GM10248 (cell line): ENCODE data around the gene FBXL17.

Experiments used
- CTCF ChIA-PET: fragments of 300-600 bp; sonication (Branson Sonifier 250); formaldehyde crosslinking; extraction: SDS; loops from one replicate; lab custom pipeline; 2021; ENCODE audit warnings: antibody characterized with exemption; lab: Yijun Ruan, JAX
- POLR2A ChIA-PET: fragments of 350-650 bp; sonication (Branson Sonifier 250); formaldehyde crosslinking; extraction: SDS; loops from one replicate; lab custom pipeline; 2020; ENCODE audit warnings: antibody characterized with exemption; lab: Yijun Ruan, JAX
- DNase-seq: peaks from one replicate; pipeline ENCODE4 v3.0.0; 2012; ENCODE audit errors: extremely low spot score
- CTCF ChIP-seq: IDR thresholded peaks from 2 replicates; pipeline ENCODE4 v1.5.1; 2012; ENCODE audit warnings: mild to moderate bottlenecking, low read depth; ENCODE audit errors: extremely low read depth, missing control alignments, control extremely low read depth

Gene FBXL17

GRCh38 chr5:107831612-107832395 lies 550.1 kb downstream of the FBXL17 start:
- POLR2A ChIA-PET = no interaction called here
- CTCF ChIA-PET = interaction anchor here (0.8 kb wide), 1 partner anchor 9 kb away, joined by 3 read pairs; no protein-coding TSS in a partner anchor
- TF ChIP-seq CTCF = no peak
- DNase-seq = no peak

DNA sequence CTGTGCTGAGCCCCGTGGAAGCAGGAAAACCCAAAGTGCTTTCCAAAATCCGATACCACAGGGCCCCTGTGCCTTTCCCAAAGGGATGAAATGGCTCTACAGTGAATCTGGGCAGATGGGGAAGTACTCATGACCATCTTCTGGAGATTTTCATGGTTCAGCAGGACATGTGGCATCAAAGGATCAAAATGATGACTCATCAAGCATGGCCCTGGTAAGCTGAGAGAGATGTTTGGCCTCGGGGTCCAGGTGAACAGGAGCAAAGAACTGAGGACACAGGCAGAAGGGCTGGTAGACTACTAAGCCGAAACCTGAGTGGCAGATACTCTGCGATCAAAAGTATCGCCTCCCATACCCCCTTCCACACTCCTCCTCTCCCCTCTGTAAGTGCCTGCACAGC lies 551.1 kb downstream of the FBXL17 start:
- POLR2A ChIA-PET = no interaction called here
- CTCF ChIA-PET = interaction anchor here (0.8 kb wide), 1 partner anchor 8 kb away, joined by 3 read pairs; no protein-coding TSS in a partner anchor
- DNase-seq = no peak
- TF ChIP-seq CTCF = no peak

- DNase-seq = no peak
- POLR2A ChIA-PET = no interaction called here
- CTCF ChIA-PET = no interaction called here
- TF ChIP-seq CTCF = no peak
These were observed 555.4 kb downstream of the FBXL17 start for GRCh38 chr5:107826311-107827000.

GRCh38 chr5:107824821-107825220 lies 557.1 kb downstream of the FBXL17 start:
- no peak for TF ChIP-seq CTCF
- DNase-seq = no peak
- ChIA-PET CTCF (interaction anchor here (0.9 kb wide), 1 partner anchor 59 kb away, joined by 3 read pairs; no protein-coding TSS in a partner anchor), POLR2A (interaction anchor here (0.6 kb wide), 1 partner anchor 10 kb away, joined by 3 read pairs; no protein-coding TSS in a partner anchor)

- ChIA-PET CTCF (interaction anchor here (1.5 to 1.9 kb wide), 3 partner anchors 8 to 14 kb away, joined by 4 to 7 read pairs (median 4); no protein-coding TSS in a partner anchor), POLR2A (no interaction called here)
- no peak for TF ChIP-seq CTCF
- no peak for DNase-seq
These were observed 560.6 kb downstream of the FBXL17 start for GRCh38 chr5:107821288-107821687.

DNA sequence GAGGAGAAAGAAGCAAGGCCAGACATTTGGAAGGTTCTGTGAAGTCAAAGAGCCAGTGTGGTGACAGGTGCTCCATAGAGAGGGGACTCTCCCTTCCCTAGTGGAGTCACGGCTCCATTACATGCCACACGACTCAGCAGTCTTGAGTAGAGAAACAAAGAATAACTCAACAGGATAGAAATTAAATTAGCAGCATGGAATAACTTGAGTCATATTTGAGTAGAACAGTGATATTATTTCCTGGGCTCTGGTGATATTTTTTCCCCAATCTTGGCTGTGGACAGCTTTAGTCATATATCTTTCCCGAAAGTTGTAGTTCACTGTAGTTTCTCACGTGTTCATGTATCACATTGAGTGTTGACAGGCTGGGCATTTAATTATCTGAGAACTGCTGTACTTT lies 561.5 kb downstream of the FBXL17 start:
- no peak for DNase-seq
- ChIA-PET CTCF (no interaction called here), POLR2A (no interaction called here)
- no peak for TF ChIP-seq CTCF
